Stimulated activated CD8-positive, alpha-beta memory T cell treated with anti-CD3 and anti-CD28 coated beads, Interleukin-7, amount 100 ng/mL, for 24 hours (primary cell): ENCODE data around the gene PACSIN3.
A peak's percentile ranks its signal among the peaks of the same experiment; 100 is the strongest.

Source experiments
- DNase-seq: peaks from one replicate; pipeline ENCODE4 v3.0.0-alpha.2; 2020; ENCODE audit warnings: low read depth

Gene PACSIN3

DNA sequence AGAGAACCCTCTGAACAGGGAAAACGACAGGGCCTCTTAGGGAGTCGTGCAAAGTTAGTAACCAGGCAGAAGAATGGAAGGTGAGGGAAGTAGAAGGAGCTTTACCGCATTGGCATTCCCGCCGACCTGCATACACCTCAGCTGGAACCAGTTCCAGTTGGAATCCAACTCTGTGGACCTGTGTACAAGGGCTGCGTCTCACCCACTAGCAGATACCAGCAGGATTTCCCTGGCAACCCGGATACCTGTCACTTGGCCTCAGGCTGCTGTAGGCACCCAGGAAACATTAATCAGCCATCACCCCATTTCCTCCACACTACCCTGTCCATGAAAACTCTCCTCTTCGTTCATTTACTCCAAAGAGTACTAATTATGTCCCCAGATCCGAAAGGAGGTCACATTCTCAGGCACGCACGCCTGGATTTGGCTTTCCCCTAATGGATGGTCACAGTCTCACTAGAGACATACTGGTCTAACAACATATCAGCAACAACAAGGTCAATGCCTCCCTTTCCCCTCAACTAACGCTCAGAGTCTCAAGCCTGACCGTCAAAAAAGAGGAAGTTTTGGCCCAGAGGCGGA lies 10.4 kb downstream of the PACSIN3 start:
- no peak for DNase-seq

DNA sequence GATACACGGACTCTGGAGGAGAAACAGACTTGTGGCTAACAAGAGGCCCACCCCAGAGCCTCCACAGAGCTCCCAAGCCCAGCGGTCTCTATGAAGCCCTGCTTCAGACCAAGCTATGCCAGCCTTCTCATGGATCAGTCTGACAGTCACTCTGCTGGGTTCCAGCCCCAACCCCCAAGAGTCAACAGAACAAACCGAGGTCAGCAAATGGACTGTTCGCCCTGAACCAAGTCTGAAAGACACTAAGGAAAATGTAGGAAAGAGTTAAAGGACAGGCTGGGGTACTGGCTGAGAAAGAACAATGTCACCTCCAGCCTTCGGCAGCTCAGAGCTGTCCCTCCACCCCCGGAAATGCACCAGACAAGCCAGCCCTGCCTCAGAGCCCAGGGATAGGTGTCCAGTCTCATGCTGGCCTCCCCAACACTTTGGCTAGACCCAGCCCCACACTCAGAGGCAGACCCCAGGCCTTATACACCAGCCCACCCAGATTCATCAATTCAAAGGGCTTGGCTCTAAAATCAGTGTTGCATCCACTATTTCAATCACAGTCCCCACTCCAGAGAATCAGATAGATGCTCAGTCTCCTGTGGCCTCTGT lies 13.4 kb downstream of the PACSIN3 start:
- no peak for DNase-seq

DNA sequence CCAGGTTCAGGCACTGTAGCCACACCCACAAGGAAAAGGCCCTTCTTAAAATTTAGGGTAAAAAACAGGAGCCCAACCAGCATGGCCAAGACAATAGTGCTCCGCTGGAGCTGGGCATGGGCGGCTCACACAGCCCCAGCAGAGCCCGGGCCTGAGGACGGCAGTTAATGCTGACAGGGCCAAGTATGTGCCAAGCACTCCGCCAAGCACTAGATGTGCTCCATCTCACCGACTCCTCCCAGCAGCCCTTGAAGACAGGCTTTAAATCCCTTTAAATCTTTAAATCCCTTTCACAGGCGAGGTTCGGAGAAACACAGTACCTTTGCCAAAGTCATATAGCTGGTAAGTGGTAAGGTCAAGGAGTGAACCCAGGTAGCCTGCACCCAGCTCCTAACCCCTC lies 14.4 kb downstream of the PACSIN3 start:
- no peak for DNase-seq

DNA sequence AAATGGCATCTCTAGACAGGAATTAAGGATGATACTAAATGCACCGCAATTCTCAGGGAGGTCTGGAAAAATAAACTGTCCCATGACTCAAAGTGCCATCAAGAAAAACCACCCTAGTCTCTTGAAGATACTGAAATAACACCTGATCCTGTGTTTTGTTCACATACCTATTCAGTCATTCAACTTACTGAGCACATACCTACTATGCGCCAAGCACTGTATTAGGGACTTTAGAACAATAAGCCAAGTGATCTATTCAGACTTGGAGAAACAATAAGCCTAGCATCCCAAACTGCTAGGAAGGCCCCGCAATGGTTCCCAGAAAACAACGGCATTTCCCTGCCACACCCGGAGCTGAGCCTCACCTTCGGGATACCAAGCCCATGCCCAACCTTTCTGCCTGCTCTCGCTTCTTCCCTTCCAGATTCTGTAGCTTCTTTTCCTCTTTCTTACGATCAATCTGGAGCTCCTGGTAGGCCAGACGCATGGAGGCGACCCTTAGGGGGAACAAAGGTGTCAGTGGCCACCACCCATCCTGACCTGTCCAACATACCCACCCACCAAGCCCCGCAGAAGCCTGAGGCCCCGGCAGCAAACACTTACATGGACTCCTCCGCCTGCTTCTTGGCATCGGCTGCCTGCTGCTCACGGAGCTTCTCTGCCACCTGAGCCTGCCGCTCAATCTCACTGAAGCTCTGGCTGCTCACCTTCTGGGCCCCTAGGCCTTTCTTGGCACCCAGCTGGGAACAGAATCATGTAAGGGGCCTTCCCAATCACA lies 15.0 kb downstream of the PACSIN3 start:
- no peak for DNase-seq

DNA sequence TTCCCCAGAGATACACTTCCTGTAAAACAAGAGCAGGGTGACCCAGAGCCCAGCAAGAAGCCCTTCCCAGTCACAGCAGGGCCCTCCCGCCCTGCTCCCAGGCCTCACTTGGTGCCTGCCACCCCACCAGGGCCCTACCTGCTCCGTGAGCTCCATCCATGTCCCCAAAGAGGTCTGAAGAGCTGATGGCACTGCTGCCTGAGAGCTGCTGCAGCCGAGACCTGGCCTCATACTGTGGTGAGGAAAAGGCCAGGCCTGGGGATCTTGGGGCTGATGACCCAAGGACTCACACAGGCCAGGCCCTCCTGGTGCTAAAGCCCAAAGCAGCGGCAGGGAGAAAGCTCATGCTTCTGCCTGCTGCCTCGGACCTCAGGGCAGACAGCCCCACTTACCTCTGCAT lies 19.9 kb downstream of the PACSIN3 start:
- DNase-seq, result no peak

DNA sequence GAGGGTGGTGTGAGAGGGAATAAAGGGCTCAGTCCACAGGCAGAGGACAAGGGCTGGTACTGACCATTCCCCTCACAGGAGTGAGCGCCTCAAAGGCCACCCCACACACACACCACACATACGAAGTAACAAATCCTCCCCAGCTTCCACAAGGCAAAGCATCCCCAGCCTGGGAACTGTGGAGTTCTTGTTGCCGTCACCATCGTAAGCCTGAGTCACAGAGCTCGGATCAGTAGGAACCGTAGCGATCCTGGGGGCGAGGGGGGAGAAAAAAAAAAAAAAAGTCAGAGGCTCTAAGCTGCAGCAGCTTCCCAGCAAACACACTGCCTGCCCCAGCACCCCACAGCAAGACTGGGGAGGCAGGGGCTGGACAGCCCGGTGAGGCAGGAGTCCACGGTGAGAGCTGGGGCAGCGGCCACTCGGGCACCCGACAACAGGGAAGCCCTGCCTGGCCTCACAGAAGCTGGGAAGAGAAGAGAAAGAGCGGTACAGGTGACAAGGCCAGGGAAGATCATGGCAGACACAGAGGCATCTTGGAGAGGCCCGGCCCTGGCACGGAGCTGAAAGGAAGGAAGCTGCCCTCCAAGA lies 20.9 kb downstream of the PACSIN3 start:
- DNase-seq, result no peak

DNA sequence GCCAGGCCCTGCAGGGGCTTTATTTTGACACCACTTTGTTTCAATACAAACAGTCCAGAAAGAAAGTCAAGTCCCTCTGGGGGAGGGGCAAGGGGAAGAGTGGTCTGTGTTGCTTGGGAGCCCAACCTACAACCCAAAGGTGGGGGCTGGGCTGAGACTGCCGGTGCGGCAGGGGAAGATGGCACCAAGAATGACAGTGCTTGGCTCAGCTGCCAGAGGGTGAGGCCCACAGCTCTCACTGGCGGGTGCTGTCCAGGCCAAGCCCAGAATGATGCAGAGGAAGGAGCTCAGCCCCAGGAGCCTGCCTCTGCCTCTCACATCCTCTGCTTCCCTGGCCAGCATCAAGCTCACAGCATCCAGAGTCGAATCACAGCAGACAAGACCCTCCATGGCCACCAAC lies 21.9 kb downstream of the PACSIN3 start:
- DNase-seq, result no peak

DNA sequence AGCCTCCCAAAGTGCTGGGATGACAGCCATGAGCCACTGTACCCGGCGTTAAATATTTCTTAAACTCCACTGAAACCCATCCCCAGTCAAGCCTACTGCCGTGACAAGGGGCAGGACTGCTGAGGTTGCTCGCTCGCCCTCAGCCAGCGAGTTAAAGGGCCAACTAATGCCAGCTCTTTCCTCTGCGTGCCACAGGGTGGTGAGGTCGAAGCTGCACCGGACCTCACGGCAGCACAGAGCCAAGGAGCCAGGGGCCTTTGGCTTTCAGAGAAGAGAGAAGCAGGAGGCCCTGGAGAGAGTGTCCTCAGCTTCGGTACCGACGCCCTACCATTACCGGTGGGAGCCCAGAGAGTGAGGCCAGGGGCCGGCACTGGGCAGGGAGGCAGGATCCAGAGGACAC lies 22.3 kb downstream of the PACSIN3 start:
- no peak for DNase-seq

DNA sequence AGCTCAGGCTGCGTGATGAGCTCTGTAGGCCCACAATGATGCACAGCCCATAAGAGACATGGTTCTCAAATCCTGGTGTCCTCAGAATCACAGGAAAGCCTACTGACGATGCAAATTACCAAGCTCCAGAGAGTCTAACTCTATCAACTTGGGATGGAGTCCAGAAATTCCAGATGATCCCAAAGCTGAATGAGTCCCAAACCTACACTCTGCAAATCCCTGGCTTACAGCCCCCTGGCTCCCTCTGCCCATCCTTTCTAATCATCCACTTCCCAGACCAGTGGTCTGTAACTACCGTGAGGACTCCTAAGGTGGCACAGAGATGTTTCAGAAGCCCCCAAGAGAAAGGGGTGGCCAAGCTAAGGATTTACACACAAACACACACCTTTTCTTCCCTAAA lies 23.0 kb downstream of the PACSIN3 start:
- DNase-seq, result no peak

DNA sequence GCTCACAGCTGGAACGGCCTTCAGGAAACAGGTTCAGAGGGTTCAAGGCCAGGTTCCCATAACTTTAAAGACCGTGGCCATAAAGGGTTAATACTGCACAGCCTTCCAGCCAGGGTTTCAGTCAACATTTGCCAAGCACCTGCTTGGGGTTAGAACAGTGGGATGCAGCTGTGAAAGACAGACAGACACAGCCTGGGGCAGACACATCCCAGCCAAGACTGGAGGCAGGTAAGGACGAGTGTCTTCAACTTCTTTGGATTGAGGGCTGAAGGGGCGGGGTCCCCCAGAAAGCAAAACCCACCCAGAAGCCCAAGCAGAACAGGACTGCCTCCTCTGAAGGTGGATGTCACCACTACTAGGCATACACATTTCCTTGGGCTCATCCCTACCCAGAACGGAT lies 23.8 kb downstream of the PACSIN3 start:
- no peak for DNase-seq

DNA sequence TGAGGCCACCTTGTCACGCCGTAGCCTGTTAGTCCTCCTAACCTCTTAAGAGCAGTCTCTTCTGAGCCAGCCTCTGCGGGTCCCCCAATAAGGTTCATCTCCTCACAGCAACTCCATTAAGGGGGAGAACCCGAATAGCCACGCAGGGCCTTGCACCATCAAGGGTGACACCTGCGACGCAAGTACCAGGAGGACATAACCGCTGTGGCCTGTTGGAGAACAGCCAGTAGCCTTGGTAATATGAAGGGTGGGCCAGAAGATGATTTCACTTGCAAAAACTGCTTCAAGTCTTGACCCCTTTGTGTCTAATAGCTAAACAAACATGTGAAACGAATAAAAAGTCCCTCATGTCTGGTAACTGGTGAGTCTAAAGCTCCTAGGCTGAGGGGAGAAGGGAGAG lies 24.3 kb downstream of the PACSIN3 start:
- no peak for DNase-seq

DNA sequence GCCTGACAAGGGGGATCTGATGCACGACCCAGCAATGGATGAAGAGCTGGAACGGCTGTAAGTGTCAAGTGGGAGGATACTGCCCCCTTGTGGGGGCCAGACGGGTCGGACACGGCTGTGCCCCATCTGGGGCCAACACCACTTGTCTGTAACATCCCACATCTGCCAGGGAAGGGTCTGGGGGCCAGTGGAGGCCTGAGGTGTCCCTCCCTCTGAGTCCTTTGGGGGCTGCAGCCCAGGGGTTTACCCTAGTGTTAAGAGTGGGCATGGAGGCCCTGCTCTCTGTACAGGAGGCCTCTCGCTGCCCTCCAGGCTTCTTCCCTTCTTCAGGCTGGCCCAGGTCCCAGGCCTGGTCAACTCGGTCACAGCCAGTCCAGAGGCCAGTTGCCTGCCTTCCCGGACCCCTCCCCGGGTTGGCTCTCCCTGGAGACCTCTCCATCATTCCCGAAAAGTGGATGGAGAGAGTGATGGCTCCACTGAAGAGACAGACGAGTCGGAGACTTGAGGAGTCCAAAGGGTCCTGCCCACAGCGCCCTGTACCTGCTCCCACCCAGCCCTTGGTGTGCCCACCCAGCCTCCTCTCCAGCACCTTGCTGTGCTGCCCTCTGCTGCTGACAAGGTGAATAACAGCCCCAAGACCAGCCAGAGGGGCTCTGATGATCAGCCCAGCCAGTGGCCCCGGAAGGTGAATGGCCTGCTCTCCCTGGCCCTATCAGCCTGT lies 24.9 kb downstream of the PACSIN3 start:
- DNase-seq, result peak; percentile 18

DNA sequence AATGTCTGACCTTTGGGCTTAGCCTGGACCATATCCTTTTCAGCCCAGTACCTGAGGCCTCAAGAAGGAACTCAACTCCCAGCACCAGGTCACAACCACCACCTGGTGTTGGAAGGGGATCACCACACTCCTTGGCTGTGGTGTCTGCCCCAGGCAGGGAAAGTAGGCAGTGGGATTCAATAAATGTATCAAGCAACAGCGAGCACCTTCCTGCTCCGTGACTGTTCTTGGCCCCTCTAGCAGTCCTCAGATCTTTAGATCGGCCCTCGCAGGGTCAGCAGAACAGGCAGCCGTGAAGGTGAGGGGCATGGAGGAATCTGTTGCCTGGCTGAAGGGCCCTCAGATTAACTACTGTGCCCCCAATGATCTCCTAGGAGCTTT lies 25.5 kb downstream of the PACSIN3 start:
- DNase-seq, result no peak

DNA sequence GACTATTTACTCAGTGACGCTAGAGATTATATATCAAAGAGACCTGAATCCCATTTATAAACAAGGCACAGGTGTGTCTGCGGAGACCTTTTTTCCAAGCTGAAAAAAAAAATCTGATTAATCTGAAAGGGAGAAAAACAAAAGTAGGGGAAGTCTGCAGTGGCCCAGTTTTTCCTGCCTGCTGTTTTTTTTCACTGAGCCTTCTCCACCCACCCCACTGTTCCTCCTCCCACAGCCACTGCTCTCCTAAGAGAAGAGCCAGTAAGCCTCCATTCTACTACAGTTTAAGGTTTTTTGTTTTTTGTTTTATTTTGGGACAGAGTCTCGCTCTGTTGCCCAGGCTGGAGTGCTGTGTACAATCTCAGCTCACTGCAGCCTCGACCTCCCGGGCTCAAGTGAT lies 28.0 kb downstream of the PACSIN3 start:
- DNase-seq, result no peak

DNA sequence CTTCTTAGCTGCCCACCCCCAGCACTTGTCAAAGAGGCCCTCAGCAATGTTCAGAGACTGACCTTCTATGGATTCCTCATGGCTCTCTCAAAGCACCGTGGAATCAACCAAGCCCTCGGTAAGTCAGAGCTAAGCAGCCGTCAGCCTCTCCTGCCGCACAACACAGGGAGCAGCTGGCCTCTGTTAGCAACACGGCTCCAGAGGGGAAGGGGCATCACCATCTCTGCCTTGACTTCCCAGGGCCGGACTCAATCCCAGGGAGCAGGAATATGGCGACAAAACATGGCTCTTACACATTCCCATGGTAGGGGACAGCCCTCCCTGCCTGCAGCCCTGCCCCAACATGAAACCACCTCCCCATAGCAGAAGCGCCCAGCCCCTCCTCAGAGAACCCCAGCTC lies 28.4 kb downstream of the PACSIN3 start:
- DNase-seq, result no peak

DNA sequence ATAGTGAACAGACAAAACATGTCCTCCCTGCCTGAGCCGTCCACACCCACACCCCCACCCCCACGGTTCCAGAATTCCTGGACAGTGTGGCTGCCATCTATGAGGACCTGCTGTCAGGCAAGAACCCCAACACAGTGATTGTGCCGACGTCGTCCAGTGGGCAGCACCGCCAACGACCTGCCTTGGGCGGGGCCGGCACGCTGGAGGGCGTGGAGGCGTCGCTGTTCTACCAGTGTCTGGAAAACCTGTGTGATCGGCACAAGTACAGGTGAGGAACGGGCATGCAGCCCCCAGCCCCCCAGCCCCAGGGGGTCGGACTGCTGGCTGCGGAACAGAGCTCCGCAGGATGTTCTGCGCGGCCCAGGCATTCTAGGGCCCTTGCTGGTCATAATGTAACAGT lies 29.3 kb downstream of the PACSIN3 start:
- DNase-seq, result no peak

DNA sequence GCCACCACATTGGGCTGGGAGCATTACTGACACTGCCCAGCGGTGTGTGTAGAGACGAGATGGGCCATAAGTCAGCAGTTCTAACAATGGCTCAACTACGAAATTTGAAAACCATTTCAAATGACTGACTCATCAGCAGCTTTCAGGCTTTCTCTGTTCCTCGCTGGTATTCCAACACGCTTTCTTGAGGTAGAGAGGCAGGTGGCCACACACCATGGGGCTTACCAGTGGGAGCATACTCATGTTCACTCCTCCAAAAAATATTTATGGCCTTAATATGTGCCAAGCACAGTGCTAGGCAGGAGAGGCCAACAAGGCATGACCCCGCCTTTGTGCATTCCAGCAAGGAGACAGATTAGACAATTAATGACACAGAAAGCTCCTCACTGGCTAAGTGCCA lies 29.9 kb downstream of the PACSIN3 start:
- no peak for DNase-seq

DNA sequence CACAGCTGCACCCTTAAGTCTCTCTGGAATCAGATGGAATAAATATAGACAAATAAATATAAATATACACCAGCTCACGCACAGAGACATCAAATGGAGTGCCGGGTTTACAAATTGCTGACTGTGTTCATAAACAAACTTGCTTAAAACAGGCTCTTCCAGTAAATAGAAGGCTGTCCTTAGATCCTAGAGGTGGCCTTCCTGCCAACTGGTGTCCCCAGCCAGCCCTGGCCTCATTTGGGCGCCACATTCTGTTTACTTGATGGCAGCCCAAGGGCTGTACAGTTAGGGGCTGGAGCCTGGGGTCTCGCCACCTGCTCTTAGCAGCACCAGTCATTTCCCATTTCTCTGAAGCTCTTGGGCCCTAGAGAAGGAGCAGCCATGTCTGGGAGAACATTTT lies 30.4 kb downstream of the PACSIN3 start:
- DNase-seq, result no peak

DNA sequence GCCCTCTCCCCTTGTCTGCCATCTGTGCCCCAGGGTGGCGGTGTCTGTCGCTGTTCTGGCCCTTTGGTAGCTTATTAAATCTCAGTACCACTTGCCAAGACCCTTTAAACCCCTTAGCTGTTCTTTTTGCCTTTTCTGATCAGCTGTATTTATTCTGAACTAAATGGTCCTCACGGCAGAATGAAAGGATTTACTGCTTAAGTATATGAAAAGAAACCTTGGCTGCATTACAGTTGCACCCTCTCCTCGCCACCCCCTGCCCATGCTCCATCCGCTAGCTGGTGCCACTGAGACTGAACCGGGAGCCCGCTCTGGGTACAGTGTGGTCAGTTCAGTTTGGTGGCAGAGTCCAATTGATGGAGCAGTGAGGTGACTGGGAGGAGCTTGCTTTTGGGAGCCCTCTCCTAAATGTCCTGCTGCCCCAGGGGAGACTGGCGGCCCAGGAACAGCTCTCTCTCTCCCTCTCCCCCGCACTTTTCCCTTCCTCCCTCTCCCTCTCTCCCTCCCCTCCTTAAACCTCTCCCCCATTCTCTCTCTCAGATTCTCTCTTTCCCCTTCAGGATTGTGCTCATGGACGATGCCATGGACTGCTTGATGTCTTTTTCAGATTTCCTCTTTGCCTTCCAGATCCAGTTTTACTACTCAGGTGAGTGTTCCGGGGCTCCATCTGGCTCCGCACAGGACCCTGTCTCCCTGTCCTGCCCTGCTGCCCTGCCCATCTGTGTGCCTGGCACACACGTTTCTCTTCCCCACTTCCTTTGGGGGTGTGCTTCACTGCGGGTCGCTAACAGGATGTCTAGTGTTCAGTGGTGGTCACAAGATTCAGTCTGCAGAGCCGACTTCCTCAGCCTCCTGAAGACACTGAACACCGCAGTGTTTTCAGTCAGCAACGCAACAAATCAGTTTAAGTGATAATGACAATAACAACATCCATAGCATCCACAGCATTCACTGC lies 31.3 kb downstream of the PACSIN3 start:
- no peak for DNase-seq

DNA sequence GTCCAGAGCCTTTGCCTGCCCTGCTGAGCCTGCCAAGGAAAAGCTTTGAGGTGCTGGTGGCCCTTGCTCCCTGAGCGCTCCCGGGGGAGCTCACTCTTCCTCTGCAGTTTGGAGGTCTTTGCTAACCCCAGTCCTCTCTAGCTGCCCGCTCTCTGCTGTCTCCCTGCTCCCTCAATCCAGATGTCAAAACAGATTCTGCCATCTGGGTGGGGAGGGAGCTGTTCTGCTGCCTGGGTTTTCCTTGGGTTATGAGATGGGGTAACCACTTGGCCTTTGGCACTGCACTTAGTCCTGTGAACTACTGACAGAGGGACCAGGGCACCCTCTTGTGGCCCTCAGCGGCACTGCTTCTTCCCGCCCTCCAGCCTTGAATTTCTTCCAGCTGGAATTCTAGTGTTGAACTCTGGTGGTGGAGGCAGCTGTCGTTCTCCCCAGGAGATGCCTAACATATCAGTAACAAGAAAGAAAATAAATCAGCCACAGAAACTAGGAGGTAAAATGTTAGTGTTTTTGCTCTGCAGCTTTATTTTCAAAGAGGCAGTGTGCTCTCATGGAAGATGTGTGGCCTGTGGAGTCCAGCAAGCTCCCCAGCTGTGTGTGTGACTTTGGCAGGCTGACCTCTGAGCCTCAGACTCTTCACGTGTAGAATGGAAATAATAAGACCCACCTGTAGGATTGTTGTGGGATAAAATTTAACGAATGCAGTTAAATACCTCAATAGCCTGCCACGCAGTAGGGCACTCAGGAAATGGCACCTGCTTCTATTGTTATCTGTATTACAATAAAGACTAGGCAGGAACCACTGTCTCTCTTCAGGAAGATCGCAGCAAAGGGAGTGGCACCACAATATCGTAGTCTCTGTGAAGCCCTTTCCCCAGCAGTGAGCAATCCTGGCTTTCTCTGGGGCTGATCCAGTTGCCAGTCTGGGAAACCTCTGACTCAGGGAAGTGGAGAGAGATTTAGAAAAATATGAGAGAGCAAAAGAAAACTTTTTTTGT lies 33.0 kb downstream of the PACSIN3 start:
- DNase-seq, result peak; percentile 15
